GM12873 (cell line): ENCODE results near the gene SAFB.

Source experiments
- TF ChIP-seq, protein P1 (sequence below): IDR thresholded peaks from 2 replicates; pipeline ENCODE4 v1.5.1; 2012; ENCODE audit warnings: low read depth, mild to moderate bottlenecking, moderate library complexity, low read length, control low read depth; ENCODE audit not compliant: insufficient read depth; ENCODE audit errors: missing control alignments

Gene SAFB

DNA sequence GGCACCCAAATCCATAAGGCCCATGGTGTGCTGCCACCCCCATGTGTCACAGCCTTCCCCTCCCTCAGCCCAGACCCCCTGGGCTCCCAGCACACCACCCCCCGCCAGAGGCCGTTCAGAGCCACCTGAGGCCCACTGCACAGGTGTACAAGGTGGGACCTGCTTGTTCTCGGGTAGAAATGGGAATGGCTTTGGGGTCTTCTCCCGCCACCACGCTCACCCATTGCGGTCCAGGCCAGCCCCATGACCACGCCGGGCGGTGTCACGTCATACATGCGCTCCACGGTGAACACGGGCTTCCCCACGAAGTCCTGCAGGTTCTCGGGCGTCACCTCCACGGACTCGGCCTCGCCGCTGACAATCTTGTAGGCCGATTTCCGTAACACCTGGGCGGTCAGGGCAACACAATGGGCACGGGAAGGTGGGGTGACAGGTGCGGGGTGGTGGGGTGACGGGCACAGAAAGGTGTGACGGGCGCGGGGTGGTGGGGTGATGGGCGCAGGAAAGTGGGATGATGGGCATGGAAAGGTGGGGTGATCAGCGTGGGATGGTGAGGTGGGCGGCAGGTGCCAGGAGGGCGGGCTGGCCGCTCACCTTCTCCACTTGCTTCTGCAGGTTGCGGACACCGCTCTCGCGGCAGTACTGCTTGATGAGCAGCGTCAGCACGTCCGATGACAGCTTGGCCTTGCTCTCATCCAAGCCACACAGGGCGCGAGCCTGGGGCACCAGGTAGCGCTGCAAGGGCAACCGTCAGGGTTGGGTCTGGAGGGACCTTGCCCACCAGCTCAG is 71.5 kb downstream of the SAFB start:
- TF ChIP-seq, protein P1, sequence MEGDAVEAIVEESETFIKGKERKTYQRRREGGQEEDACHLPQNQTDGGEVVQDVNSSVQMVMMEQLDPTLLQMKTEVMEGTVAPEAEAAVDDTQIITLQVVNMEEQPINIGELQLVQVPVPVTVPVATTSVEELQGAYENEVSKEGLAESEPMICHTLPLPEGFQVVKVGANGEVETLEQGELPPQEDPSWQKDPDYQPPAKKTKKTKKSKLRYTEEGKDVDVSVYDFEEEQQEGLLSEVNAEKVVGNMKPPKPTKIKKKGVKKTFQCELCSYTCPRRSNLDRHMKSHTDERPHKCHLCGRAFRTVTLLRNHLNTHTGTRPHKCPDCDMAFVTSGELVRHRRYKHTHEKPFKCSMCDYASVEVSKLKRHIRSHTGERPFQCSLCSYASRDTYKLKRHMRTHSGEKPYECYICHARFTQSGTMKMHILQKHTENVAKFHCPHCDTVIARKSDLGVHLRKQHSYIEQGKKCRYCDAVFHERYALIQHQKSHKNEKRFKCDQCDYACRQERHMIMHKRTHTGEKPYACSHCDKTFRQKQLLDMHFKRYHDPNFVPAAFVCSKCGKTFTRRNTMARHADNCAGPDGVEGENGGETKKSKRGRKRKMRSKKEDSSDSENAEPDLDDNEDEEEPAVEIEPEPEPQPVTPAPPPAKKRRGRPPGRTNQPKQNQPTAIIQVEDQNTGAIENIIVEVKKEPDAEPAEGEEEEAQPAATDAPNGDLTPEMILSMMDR: no peak

DNA sequence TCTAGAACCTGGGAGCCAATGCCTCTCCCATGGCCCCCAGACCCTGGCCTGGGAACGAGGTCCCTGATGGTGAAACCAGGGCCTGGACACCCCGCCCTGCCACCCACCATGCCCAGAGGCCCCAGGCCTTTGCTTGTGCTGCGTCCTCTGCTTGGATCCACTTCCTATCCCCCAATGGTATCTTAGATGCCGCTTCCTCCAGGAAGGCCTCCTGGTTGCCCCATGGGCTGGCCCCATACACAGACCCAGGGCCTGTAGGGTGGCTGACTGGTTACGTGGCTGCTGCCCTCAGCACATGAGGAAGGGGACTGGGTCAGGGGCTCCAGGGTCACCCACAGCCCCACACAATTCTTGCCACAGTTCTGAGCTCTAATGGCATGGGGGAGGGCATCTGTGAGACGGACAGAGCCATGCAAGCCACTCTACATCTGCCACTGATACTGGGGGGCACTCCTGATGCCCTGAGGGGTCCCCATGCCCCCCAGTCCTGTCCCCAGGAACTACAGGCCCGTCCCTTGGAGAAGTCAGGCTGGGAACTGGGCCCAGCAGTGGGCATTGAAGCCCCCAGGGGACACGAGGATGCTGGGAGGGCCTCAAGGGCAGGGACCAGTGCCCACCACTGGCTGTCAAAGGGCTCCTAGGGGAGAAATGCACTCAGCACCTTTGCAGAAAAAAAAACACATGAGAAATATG is 72.2 kb downstream of the SAFB start:
- TF ChIP-seq, protein P1: no peak

DNA sequence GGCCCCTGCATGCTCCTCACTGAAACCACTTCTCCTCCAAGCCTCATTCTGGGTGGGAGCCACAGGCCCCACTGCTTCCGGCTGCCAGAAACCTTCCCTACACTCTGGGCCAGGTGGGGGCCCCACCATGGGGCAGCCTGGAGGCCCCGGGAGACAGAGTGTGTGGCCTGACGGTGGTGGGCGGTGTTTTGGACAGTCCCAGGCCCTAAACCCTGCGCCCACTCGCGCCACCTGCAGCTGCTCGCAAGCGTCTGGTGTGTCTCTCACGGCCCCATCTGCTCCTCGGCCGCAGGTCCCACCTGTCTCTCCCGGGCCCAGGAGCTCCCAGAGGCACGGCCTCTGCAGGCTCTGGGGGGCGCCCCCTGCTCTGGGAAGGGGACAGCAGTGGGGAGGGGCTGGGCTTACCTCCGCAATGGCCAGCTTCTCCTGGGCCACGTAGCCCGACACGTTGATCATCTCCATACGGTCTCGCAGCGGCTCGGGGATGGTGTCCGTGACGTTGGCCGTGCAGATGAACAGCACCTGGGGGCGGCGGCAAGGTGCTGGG is 72.8 kb downstream of the SAFB start:
- TF ChIP-seq, protein P1: no peak

DNA sequence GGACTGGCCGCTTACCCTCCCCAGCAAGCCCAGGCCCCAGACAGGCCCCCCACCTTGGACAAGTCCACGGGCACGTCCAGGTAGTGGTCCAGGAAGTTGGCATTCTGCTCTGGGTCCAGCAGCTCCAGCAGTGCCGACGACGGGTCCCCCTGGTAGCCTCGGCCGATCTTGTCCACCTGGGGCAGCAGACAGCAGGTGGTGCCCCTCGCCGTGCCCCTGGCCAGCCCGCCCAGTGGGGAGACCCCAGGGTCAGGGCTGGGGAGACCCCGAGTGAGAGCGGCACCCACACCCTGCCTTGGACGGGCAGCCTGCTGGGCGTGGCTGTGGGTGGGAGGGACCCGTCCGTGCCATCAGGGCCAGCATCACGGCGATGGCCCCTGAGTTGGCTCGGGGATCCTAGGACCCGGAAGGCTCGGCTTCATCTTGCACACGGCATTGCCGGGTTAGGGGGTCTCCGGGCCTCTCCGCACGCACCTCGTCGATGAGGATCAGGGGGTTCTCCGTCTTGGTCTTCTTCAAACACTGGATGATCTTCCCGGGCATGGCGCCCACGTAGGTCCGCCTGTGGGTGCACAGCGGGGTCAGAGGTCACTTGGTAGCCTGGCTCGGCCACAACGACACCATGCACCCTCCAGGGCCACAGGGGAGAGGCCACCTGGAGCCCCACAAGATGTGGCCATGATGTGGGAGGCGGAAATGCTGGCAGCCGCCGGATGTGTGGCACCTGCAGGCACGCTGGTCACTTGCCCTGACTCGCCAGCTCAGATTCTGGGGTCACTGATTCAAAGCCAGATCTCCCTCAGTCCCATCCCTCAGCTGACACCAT is 73.5 kb downstream of the SAFB start:
- TF ChIP-seq, protein P1: no peak

DNA sequence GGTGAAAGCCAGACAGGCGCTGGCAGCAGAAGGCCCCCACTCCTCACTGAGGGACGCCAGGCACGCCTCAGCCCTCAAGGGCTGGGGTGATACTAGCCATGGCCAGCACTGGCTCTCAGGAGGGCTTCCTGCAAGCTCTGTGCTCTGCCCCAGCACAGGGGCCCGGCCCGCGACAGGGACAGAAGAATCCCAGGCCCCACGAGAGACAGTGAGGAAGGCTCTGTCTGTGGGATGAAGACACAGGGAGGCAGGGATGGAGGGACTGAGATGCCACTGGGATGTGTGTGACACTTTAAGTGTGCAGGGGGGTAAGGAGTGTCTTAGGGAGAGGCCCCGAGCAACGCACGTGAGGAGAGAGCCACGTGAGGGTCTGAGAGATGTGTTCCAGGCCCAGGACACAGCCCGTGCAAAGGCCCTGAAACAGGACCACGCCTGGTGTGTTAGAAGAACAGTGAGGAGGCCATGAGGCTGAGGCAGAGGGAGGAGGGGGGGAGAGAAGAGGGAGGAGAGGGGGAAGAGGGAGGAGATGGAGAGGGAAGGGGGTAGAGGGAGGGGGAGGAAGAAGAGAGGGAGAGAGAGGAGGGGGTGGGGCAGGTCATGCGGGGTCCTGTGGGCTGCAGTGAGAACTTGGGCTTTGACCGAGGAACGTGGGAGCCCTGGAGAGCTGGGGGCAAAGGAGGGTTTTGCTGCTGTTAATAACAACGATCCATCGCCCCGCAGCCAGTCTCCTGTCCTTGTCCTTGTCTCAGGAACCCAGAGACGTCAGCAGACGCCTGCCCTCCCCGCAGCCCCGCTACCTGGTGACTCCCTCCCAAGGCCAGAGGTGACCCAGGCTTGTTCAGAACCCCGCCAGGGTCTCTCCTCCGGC is 74.4 kb downstream of the SAFB start:
- TF ChIP-seq, protein P1: no peak

DNA sequence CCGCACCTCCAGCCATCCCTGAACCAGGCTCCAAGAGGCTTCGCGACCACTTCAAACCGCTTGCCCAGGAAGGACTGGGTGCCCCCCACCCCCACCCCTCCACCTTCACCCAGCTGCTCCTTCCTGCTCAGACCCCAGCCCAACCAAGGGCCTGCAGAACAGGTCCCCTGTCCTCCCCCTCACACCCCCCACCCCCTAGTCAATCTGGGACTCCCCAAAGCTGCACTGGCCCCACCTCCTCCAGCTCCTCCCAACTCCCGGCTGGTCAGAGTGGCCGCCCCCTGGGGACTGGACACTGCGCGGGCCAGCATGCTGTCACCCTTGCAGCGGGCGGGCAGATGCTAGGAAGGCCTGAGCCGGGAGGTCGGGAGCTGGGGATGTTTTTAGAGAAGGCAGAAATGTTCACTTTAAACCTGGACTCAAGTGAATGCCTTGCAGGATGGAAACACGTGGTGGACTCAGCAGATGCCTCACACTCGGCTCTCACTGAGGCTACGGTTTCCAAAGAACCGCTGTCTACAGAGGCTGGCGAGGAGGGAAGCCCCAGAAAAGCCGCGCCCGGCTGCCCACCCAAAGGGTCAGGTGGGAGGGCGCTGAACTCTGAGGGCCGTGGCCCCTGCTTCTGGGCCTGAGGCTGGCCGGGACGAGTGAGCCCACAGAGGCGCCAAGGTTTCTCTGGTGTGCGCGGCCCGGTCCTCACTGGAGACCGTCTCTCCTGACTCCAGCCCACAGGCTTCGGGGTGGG is 75.2 kb downstream of the SAFB start:
- TF ChIP-seq, protein P1: no peak
